Esophagus squamous epithelium (tissue), 4 donors: Measurements from ENCODE around the gene CUTA.

Experiments used
- CTCF ChIP-seq, 6 experiments: fragments of 450-650 bp in 4 of 6; fragments of 200-600 bp in 2 of 6; sonication (generic) in 2 of 6; IDR thresholded peaks; one replicate each; pipeline ENCODE4 v1.5.1; 2016 to 2019; ENCODE audit warnings: antibody characterized with exemption in 6 of 6, mild to moderate bottlenecking in 4 of 6, moderate library complexity in 4 of 6
- POLR2A ChIP-seq, 4 donors: fragments of 450-650 bp; IDR thresholded peaks; one replicate each; pipeline ENCODE4 v1.6.1; 2017; ENCODE audit warnings: antibody characterized with exemption in 4 of 4, mild to moderate bottlenecking in 4 of 4, moderate library complexity in 3 of 4

- TF ChIP-seq POLR2A (IDR thresholded peaks at IDR 0.05): no peak
- TF ChIP-seq CTCF (IDR thresholded peaks at IDR 0.05): no peak
These were observed 33.7 kb upstream of the CUTA start for GRCh38 chr6:33451606-33452005.
